ENCODE results near the gene RAPGEF4.

RAPGEF4 gene

DNA sequence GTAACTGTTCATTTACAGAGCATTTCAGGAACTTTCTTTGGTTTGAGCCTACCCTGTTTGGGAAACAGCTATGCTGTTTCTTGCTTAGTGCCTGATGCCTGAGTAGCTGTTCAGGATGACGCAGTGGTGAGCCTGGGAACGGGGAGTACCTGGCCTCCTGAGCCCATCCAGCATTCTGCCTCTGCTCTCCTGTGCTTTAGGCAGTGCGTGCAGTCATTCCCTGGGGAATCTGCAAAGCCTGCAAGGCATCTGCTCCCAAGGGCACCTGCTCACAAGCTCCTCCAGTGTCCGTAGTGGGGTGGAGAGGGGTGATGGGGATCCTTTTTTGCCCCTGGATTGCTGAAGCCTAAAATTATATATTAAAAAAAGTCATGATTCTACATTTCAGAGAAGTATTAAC, 68.8 kb downstream of the RAPGEF4 start:
- H3K36me3 ChIP-seq (replicated peaks in 1 of 2; ENCODE audit: control insufficient read depth in 2 of 2, insufficient read depth in 2 of 2, low read length in 2 of 2) = no peaks in the 10 kb centered on the region
- H3K9ac ChIP-seq (ENCODE audit: low read depth, low read length, poor library complexity) = no peak overlapping the region
- H2BK15ac ChIP-seq (ENCODE audit: low read length) = no peak overlapping the region
- H3K14ac ChIP-seq (ENCODE audit: low read length) = no peak overlapping the region
- H3K4ac ChIP-seq (ENCODE audit: low read length) = no peak overlapping the region
- H3K4me3 ChIP-seq (ENCODE audit: low read length in 2 of 2) = no peak overlapping the region
- no peak for DNase-seq (ENCODE audit: low spot score)
- peaks cover 3 to 5% of the 10 kb centered on the region in 2 donors for H3K9me3 ChIP-seq (replicated peaks in 1 of 2; ENCODE audit: control insufficient read depth in 2 of 2, insufficient read depth in 1 of 2, low read depth in 1 of 2, low read length in 2 of 2)
- no peak overlapping the region for H3K18ac ChIP-seq (ENCODE audit: low read length)
- H2AK5ac ChIP-seq (ENCODE audit: low read depth, low read length) = no peak overlapping the region
- no peak overlapping the region for H2BK5ac ChIP-seq (ENCODE audit: low read length)
- H3K27me3 ChIP-seq (ENCODE audit: control insufficient read depth in 3 of 3, insufficient read depth in 3 of 3, low read depth in 1 of 3, low read length in 3 of 3) = no peaks in the 10 kb centered on the region
- H4K91ac ChIP-seq (ENCODE audit: low read depth, low read length, poor library complexity) = no peak overlapping the region
- H3K4me1 ChIP-seq (ENCODE audit: control insufficient read depth in 2 of 2, insufficient read depth in 1 of 2, low read depth in 1 of 2, low read length in 2 of 2) = no peaks in the 10 kb centered on the region
- no peaks in the 10 kb centered on the region for H3K79me1 ChIP-seq (ENCODE audit: low read depth, low read length)
- no peak overlapping the region for H4K8ac ChIP-seq (ENCODE audit: low read depth, low read length)
- no peak overlapping the region for H2AFZ ChIP-seq (ENCODE audit: low read length)
- no peak overlapping the region for H3K23ac ChIP-seq (ENCODE audit: low read depth, low read length, poor library complexity)
- no peak overlapping the region for H2BK12ac ChIP-seq (ENCODE audit: low read length)
- no CpG with 5 or more reads among the region's 4 CpGs for WGBS, 2 donors (ENCODE audit: extremely low coverage in 2 of 2, insufficient read length in 2 of 2, insufficient replicate concordance in 1 of 2)
- no peak overlapping the region for H3K4me2 ChIP-seq (ENCODE audit: insufficient read depth, low read length, poor library complexity, severe bottlenecking)
- H2BK120ac ChIP-seq (ENCODE audit: low read depth, low read length) = no peak overlapping the region
- no peak overlapping the region for H3K27ac ChIP-seq (replicated peaks; ENCODE audit: low read length)

DNA sequence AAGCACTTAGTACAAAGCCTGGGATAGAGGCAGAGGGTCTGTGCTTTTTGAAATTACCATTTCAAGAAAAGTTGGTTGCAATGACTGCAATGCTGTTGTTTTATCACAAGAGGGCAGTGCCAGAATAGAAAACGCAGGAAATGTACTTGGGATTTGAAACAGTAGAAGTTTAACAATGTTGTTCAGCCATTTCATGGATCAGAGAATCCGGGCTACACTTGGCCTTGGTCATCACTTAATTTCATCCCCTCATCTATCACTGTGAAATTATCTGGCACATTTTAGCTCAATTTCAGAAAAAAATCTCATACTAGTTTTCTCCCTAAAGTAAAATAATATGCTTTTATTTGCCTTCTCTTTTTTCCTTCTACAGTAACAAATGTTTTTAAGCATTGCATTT, 70.8 kb downstream of the RAPGEF4 start:
- no peak overlapping the region for H2BK12ac ChIP-seq (ENCODE audit: low read length)
- H4K8ac ChIP-seq (ENCODE audit: low read depth, low read length) = no peak overlapping the region
- no peak overlapping the region for H2AK5ac ChIP-seq (ENCODE audit: low read depth, low read length)
- H3K9ac ChIP-seq (ENCODE audit: low read depth, low read length, poor library complexity) = no peak overlapping the region
- H3K4me3 ChIP-seq (ENCODE audit: low read length in 2 of 2) = no peak overlapping the region
- peaks cover 0 to 12% (median 0%) of the 10 kb centered on the region in 3 experiments for H3K27me3 ChIP-seq (ENCODE audit: control insufficient read depth in 3 of 3, insufficient read depth in 3 of 3, low read depth in 1 of 3, low read length in 3 of 3)
- WGBS, 2 donors (ENCODE audit: extremely low coverage in 2 of 2, insufficient read length in 2 of 2, insufficient replicate concordance in 1 of 2) = no CpG with 5 or more reads among the region's 2 CpGs
- no peak overlapping the region for H3K27ac ChIP-seq (replicated peaks; ENCODE audit: low read length)
- no peak overlapping the region for H3K18ac ChIP-seq (ENCODE audit: low read length)
- no peak overlapping the region for H4K91ac ChIP-seq (ENCODE audit: low read depth, low read length, poor library complexity)
- no peak overlapping the region for H3K4ac ChIP-seq (ENCODE audit: low read length)
- peak overlapping the region; percentile 78 for H2AFZ ChIP-seq (ENCODE audit: low read length)
- no peak overlapping the region for H2BK120ac ChIP-seq (ENCODE audit: low read depth, low read length)
- H3K4me1 ChIP-seq (ENCODE audit: control insufficient read depth in 2 of 2, insufficient read depth in 1 of 2, low read depth in 1 of 2, low read length in 2 of 2) = no peaks in the 10 kb centered on the region
- H3K36me3 ChIP-seq (replicated peaks in 1 of 2; ENCODE audit: control insufficient read depth in 2 of 2, insufficient read depth in 2 of 2, low read length in 2 of 2) = no peaks in the 10 kb centered on the region
- peak; percentile 17 for DNase-seq (ENCODE audit: low spot score)
- peaks cover 3 to 5% of the 10 kb centered on the region in 2 donors for H3K9me3 ChIP-seq (replicated peaks in 1 of 2; ENCODE audit: control insufficient read depth in 2 of 2, insufficient read depth in 1 of 2, low read depth in 1 of 2, low read length in 2 of 2)
- H3K4me2 ChIP-seq (ENCODE audit: insufficient read depth, low read length, poor library complexity, severe bottlenecking) = no peak overlapping the region
- H3K23ac ChIP-seq (ENCODE audit: low read depth, low read length, poor library complexity) = no peak overlapping the region
- H3K79me1 ChIP-seq (ENCODE audit: low read depth, low read length) = no peaks in the 10 kb centered on the region
- H3K14ac ChIP-seq (ENCODE audit: low read length) = no peak overlapping the region
- no peak overlapping the region for H2BK15ac ChIP-seq (ENCODE audit: low read length)
- no peak overlapping the region for H2BK5ac ChIP-seq (ENCODE audit: low read length)

DNA sequence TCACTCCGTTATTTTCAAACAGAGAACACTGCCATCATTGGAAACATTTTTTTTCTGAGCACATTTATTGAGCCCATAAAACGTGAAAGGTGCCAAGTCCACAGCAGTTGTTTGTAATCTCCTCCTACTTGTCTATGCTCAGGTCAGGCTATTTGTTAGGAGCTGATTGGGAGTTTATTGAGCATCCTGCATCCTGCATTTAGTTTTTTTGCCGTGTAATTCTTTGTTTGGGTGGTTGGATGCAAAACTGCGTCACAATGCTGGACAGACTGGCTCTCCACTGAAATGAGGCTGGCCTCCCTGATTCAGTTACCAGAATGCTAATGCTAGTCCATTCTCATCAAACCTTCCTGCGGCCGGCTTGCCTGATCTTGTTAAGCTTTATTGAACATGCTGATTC, 71.4 kb downstream of the RAPGEF4 start:
- no peak overlapping the region for H2BK12ac ChIP-seq (ENCODE audit: low read length)
- H3K14ac ChIP-seq (ENCODE audit: low read length) = no peak overlapping the region
- H3K4ac ChIP-seq (ENCODE audit: low read length) = no peak overlapping the region
- H3K9ac ChIP-seq (ENCODE audit: low read depth, low read length, poor library complexity) = no peak overlapping the region
- no peak overlapping the region for H3K4me3 ChIP-seq (ENCODE audit: low read length in 2 of 2)
- no peak overlapping the region for H2AK5ac ChIP-seq (ENCODE audit: low read depth, low read length)
- no peak overlapping the region for H3K18ac ChIP-seq (ENCODE audit: low read length)
- H3K23ac ChIP-seq (ENCODE audit: low read depth, low read length, poor library complexity) = no peak overlapping the region
- H3K4me1 ChIP-seq (ENCODE audit: control insufficient read depth in 2 of 2, insufficient read depth in 1 of 2, low read depth in 1 of 2, low read length in 2 of 2) = no peaks in the 10 kb centered on the region
- no peak overlapping the region for H2BK15ac ChIP-seq (ENCODE audit: low read length)
- no peak overlapping the region for H3K27ac ChIP-seq (replicated peaks; ENCODE audit: low read length)
- no peak for DNase-seq (ENCODE audit: low spot score)
- H4K91ac ChIP-seq (ENCODE audit: low read depth, low read length, poor library complexity) = no peak overlapping the region
- H3K27me3 ChIP-seq (ENCODE audit: control insufficient read depth in 3 of 3, insufficient read depth in 3 of 3, low read depth in 1 of 3, low read length in 3 of 3) = peaks cover 0 to 17% (median 0%) of the 10 kb centered on the region in 3 experiments
- H3K4me2 ChIP-seq (ENCODE audit: insufficient read depth, low read length, poor library complexity, severe bottlenecking) = no peak overlapping the region
- H3K36me3 ChIP-seq (replicated peaks in 1 of 2; ENCODE audit: control insufficient read depth in 2 of 2, insufficient read depth in 2 of 2, low read length in 2 of 2) = no peaks in the 10 kb centered on the region
- H3K9me3 ChIP-seq (replicated peaks in 1 of 2; ENCODE audit: control insufficient read depth in 2 of 2, insufficient read depth in 1 of 2, low read depth in 1 of 2, low read length in 2 of 2) = peaks cover 2 to 3% of the 10 kb centered on the region in 2 donors
- no peak overlapping the region for H4K8ac ChIP-seq (ENCODE audit: low read depth, low read length)
- no peaks in the 10 kb centered on the region for H3K79me1 ChIP-seq (ENCODE audit: low read depth, low read length)
- WGBS, 2 donors (ENCODE audit: extremely low coverage in 2 of 2, insufficient read length in 2 of 2, insufficient replicate concordance in 1 of 2) = no CpG with 5 or more reads among the region's 6 CpGs
- no peak overlapping the region for H2BK5ac ChIP-seq (ENCODE audit: low read length)
- H2BK120ac ChIP-seq (ENCODE audit: low read depth, low read length) = no peak overlapping the region
- peak overlapping the region; percentile 78 for H2AFZ ChIP-seq (ENCODE audit: low read length)

DNA sequence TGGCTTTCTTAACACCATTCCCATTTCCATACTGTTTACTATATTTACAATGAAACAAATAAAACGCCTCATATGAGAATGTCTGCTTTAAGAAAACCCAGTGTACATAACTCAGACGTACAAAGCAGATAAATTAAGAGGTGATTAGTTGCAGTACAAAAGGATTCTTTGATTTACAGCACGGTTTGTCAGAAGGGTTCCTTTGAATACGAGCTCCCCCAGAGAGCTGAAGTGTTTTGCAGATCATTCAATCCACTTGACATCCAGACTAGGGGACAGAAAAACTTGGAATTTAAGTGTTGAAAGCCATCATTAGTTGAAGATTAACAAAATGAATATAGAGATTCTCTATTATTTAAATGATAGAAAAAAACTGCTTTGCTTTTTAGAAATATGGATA, 72.5 kb downstream of the RAPGEF4 start:
- no CpG with 5 or more reads among the region's 4 CpGs for WGBS, 2 donors (ENCODE audit: extremely low coverage in 2 of 2, insufficient read length in 2 of 2, insufficient replicate concordance in 1 of 2)
- no peak overlapping the region for H3K27ac ChIP-seq (replicated peaks; ENCODE audit: low read length)

More for the DNA sequence above, 72.5 kb downstream of the RAPGEF4 start:
- no peak overlapping the region for H2AFZ ChIP-seq (ENCODE audit: low read length)
- H3K79me1 ChIP-seq (ENCODE audit: low read depth, low read length) = no peaks in the 10 kb centered on the region
- no peak overlapping the region for H2BK15ac ChIP-seq (ENCODE audit: low read length)
- H3K18ac ChIP-seq (ENCODE audit: low read length) = no peak overlapping the region
- H3K4ac ChIP-seq (ENCODE audit: low read length) = no peak overlapping the region
- no peak overlapping the region for H2AK5ac ChIP-seq (ENCODE audit: low read depth, low read length)
- H3K23ac ChIP-seq (ENCODE audit: low read depth, low read length, poor library complexity) = no peak overlapping the region
- no peak overlapping the region for H3K4me3 ChIP-seq (ENCODE audit: low read length in 2 of 2)
- H2BK120ac ChIP-seq (ENCODE audit: low read depth, low read length) = no peak overlapping the region
- no peak overlapping the region for H3K14ac ChIP-seq (ENCODE audit: low read length)
- H4K91ac ChIP-seq (ENCODE audit: low read depth, low read length, poor library complexity) = no peak overlapping the region
- H2BK12ac ChIP-seq (ENCODE audit: low read length) = no peak overlapping the region
- no peak overlapping the region for H3K9ac ChIP-seq (ENCODE audit: low read depth, low read length, poor library complexity)
- no peak overlapping the region for H3K4me2 ChIP-seq (ENCODE audit: insufficient read depth, low read length, poor library complexity, severe bottlenecking)
- H3K36me3 ChIP-seq (replicated peaks in 1 of 2; ENCODE audit: control insufficient read depth in 2 of 2, insufficient read depth in 2 of 2, low read length in 2 of 2) = no peaks in the 10 kb centered on the region
- no peak overlapping the region for H2BK5ac ChIP-seq (ENCODE audit: low read length)
- DNase-seq (ENCODE audit: low spot score) = no peak
- no peak overlapping the region for H4K8ac ChIP-seq (ENCODE audit: low read depth, low read length)
- H3K9me3 ChIP-seq (replicated peaks in 1 of 2; ENCODE audit: control insufficient read depth in 2 of 2, insufficient read depth in 1 of 2, low read depth in 1 of 2, low read length in 2 of 2) = no peaks in the 10 kb centered on the region
- H3K4me1 ChIP-seq (ENCODE audit: control insufficient read depth in 2 of 2, insufficient read depth in 1 of 2, low read depth in 1 of 2, low read length in 2 of 2) = no peaks in the 10 kb centered on the region
- peaks cover 0 to 19% (median 0%) of the 10 kb centered on the region in 3 experiments for H3K27me3 ChIP-seq (ENCODE audit: control insufficient read depth in 3 of 3, insufficient read depth in 3 of 3, low read depth in 1 of 3, low read length in 3 of 3)
